ENCODE results near the gene PTGES.

PTGES gene

GRCh38 chr9:129724456-129725190 lies 28.2 kb downstream of the PTGES start:
- H3K4me3 ChIP-seq (ENCODE audit: low read length) = no peak overlapping the region
- H3K9ac ChIP-seq (ENCODE audit: low read depth, low read length) = no peak overlapping the region
- H3K9me3 ChIP-seq (replicated peaks; ENCODE audit: low read length) = no peaks in the 10 kb centered on the region
- H3K4me1 ChIP-seq (ENCODE audit: control insufficient read depth, insufficient read depth, low read length) = peaks cover 11% of the 10 kb centered on the region
- H3K4me2 ChIP-seq (ENCODE audit: low read length) = no peak overlapping the region
- H3K36me3 ChIP-seq (ENCODE audit: insufficient read depth, low read length) = no peaks in the 10 kb centered on the region
- peaks cover 11% of the 10 kb centered on the region for H3K27me3 ChIP-seq (ENCODE audit: control insufficient read depth, insufficient read depth, low read length)

- H3K4me1 ChIP-seq (ENCODE audit: control insufficient read depth, insufficient read depth, low read length) = peaks cover 11% of the 10 kb centered on the region
- H3K4me3 ChIP-seq (ENCODE audit: low read length) = no peak overlapping the region
- peaks cover 16% of the 10 kb centered on the region for H3K27me3 ChIP-seq (ENCODE audit: control insufficient read depth, insufficient read depth, low read length)
- H3K9me3 ChIP-seq (replicated peaks; ENCODE audit: low read length) = no peaks in the 10 kb centered on the region
- no peak overlapping the region for H3K9ac ChIP-seq (ENCODE audit: low read depth, low read length)
- no peaks in the 10 kb centered on the region for H3K36me3 ChIP-seq (ENCODE audit: insufficient read depth, low read length)
- no peak overlapping the region for H3K4me2 ChIP-seq (ENCODE audit: low read length)
Measured at GRCh38 chr9:129722913-129723312, 29.9 kb downstream of the PTGES start.

GRCh38 chr9:129720865-129721545 lies 31.8 kb downstream of the PTGES start:
- Histone ChIP-seq H3K4me1 (ENCODE audit: control insufficient read depth, insufficient read depth, low read length) (peaks cover 7% of the 10 kb centered on the region), H3K27me3 (ENCODE audit: control insufficient read depth, insufficient read depth, low read length) (peaks cover 18% of the 10 kb centered on the region), H3K4me3 (ENCODE audit: low read length) (no peak overlapping the region), H3K9me3 (replicated peaks; ENCODE audit: low read length) (no peaks in the 10 kb centered on the region), H3K9ac (ENCODE audit: low read depth, low read length) (no peak overlapping the region), H3K36me3 (ENCODE audit: insufficient read depth, low read length) (no peaks in the 10 kb centered on the region), H3K4me2 (ENCODE audit: low read length) (no peak overlapping the region)

GRCh38 chr9:129720181-129720864 lies 32.5 kb downstream of the PTGES start:
- Histone ChIP-seq H3K4me2 (ENCODE audit: low read length) (no peak overlapping the region), H3K4me3 (ENCODE audit: low read length) (no peak overlapping the region)

GRCh38 chr9:129719135-129719534 lies 33.7 kb downstream of the PTGES start:
- no peak overlapping the region for H3K4me2 ChIP-seq (ENCODE audit: low read length)
- H3K36me3 ChIP-seq (ENCODE audit: insufficient read depth, low read length) = no peaks in the 10 kb centered on the region
- no peak overlapping the region for H3K4me3 ChIP-seq (ENCODE audit: low read length)
- peaks cover 8% of the 10 kb centered on the region for H3K4me1 ChIP-seq (ENCODE audit: control insufficient read depth, insufficient read depth, low read length)
- peaks cover 24% of the 10 kb centered on the region for H3K27me3 ChIP-seq (ENCODE audit: control insufficient read depth, insufficient read depth, low read length)
- H3K9ac ChIP-seq (ENCODE audit: low read depth, low read length) = no peak overlapping the region
- no peaks in the 10 kb centered on the region for H3K9me3 ChIP-seq (replicated peaks; ENCODE audit: low read length)

More at GRCh38 chr9:129720181-129720864, 32.5 kb downstream of the PTGES start:
- H3K36me3 ChIP-seq (ENCODE audit: insufficient read depth, low read length) = no peaks in the 10 kb centered on the region
- H3K27me3 ChIP-seq (ENCODE audit: control insufficient read depth, insufficient read depth, low read length) = peaks cover 21% of the 10 kb centered on the region
- H3K9me3 ChIP-seq (replicated peaks; ENCODE audit: low read length) = no peaks in the 10 kb centered on the region
- no peaks in the 10 kb centered on the region for H3K4me1 ChIP-seq (ENCODE audit: control insufficient read depth, insufficient read depth, low read length)
- H3K9ac ChIP-seq (ENCODE audit: low read depth, low read length) = no peak overlapping the region

GRCh38 chr9:129718647-129719046 lies 34.2 kb downstream of the PTGES start:
- H3K9me3 ChIP-seq (replicated peaks; ENCODE audit: low read length) = no peaks in the 10 kb centered on the region
- H3K27me3 ChIP-seq (ENCODE audit: control insufficient read depth, insufficient read depth, low read length) = peaks cover 24% of the 10 kb centered on the region
- H3K36me3 ChIP-seq (ENCODE audit: insufficient read depth, low read length) = no peaks in the 10 kb centered on the region

GRCh38 chr9:129717991-129718390 lies 34.9 kb downstream of the PTGES start:
- H3K36me3 ChIP-seq (ENCODE audit: insufficient read depth, low read length) = no peaks in the 10 kb centered on the region
- H3K4me2 ChIP-seq (ENCODE audit: low read length) = no peak overlapping the region
- no peak overlapping the region for H3K9ac ChIP-seq (ENCODE audit: low read depth, low read length)
- H3K9me3 ChIP-seq (replicated peaks; ENCODE audit: low read length) = no peaks in the 10 kb centered on the region
- H3K4me3 ChIP-seq (ENCODE audit: low read length) = no peak overlapping the region
- peaks cover 24% of the 10 kb centered on the region for H3K27me3 ChIP-seq (ENCODE audit: control insufficient read depth, insufficient read depth, low read length)
- peaks cover 15% of the 10 kb centered on the region for H3K4me1 ChIP-seq (ENCODE audit: control insufficient read depth, insufficient read depth, low read length)

More at GRCh38 chr9:129718647-129719046, 34.2 kb downstream of the PTGES start:
- peaks cover 10% of the 10 kb centered on the region for H3K4me1 ChIP-seq (ENCODE audit: control insufficient read depth, insufficient read depth, low read length)
- no peak overlapping the region for H3K9ac ChIP-seq (ENCODE audit: low read depth, low read length)
- no peak overlapping the region for H3K4me3 ChIP-seq (ENCODE audit: low read length)
- H3K4me2 ChIP-seq (ENCODE audit: low read length) = no peak overlapping the region

- Histone ChIP-seq H3K36me3 (ENCODE audit: insufficient read depth, low read length) (no peaks in the 10 kb centered on the region), H3K4me2 (ENCODE audit: low read length) (no peak overlapping the region), H3K9ac (ENCODE audit: low read depth, low read length) (no peak overlapping the region), H3K27me3 (ENCODE audit: control insufficient read depth, insufficient read depth, low read length) (peaks cover 23% of the 10 kb centered on the region), H3K4me1 (ENCODE audit: control insufficient read depth, insufficient read depth, low read length) (peaks cover 30% of the 10 kb centered on the region), H3K9me3 (replicated peaks; ENCODE audit: low read length) (no peaks in the 10 kb centered on the region), H3K4me3 (ENCODE audit: low read length) (no peak overlapping the region)
Measured at GRCh38 chr9:129716091-129716490, 36.8 kb downstream of the PTGES start.

GRCh38 chr9:129714511-129715061 lies 38.3 kb downstream of the PTGES start:
- Histone ChIP-seq H3K27me3 (ENCODE audit: control insufficient read depth, insufficient read depth, low read length) (peaks cover 23% of the 10 kb centered on the region), H3K36me3 (ENCODE audit: insufficient read depth, low read length) (no peaks in the 10 kb centered on the region), H3K4me2 (ENCODE audit: low read length) (peak overlapping the region; percentile 80), H3K9ac (ENCODE audit: low read depth, low read length) (no peak overlapping the region), H3K4me1 (ENCODE audit: control insufficient read depth, insufficient read depth, low read length) (peaks cover 30% of the 10 kb centered on the region), H3K4me3 (ENCODE audit: low read length) (peak overlapping the region; percentile 64), H3K9me3 (replicated peaks; ENCODE audit: low read length) (no peaks in the 10 kb centered on the region)

GRCh38 chr9:129713402-129713679 lies 39.5 kb downstream of the PTGES start:
- H3K9me3 ChIP-seq (replicated peaks; ENCODE audit: low read length) = no peaks in the 10 kb centered on the region
- no peak overlapping the region for H3K4me2 ChIP-seq (ENCODE audit: low read length)
- H3K9ac ChIP-seq (ENCODE audit: low read depth, low read length) = no peak overlapping the region
- H3K36me3 ChIP-seq (ENCODE audit: insufficient read depth, low read length) = no peaks in the 10 kb centered on the region
- H3K27me3 ChIP-seq (ENCODE audit: control insufficient read depth, insufficient read depth, low read length) = peaks cover 13% of the 10 kb centered on the region
- H3K4me3 ChIP-seq (ENCODE audit: low read length) = no peak overlapping the region
- H3K4me1 ChIP-seq (ENCODE audit: control insufficient read depth, insufficient read depth, low read length) = peaks cover 30% of the 10 kb centered on the region

- Histone ChIP-seq H3K9ac (ENCODE audit: low read depth, low read length) (peak overlapping the region; percentile 49), H3K9me3 (replicated peaks; ENCODE audit: low read length) (no peaks in the 10 kb centered on the region), H3K36me3 (ENCODE audit: insufficient read depth, low read length) (no peaks in the 10 kb centered on the region), H3K4me1 (ENCODE audit: control insufficient read depth, insufficient read depth, low read length) (peaks cover 30% of the 10 kb centered on the region), H3K4me2 (ENCODE audit: low read length) (peak overlapping the region; percentile 29), H3K4me3 (ENCODE audit: low read length) (no peak overlapping the region), H3K27me3 (ENCODE audit: control insufficient read depth, insufficient read depth, low read length) (peaks cover 10% of the 10 kb centered on the region)
Measured at GRCh38 chr9:129712634-129713401, 40.0 kb downstream of the PTGES start.

Data from skeletal muscle satellite cell (primary cell).